ENCODE measurements around the gene SRSF12.
"Not testable (repeated sequence)": the region's sequence is repeated elsewhere in the genome, so short reads cannot be mapped to it uniquely, and the experiment has no call there.

Gene SRSF12

DNA sequence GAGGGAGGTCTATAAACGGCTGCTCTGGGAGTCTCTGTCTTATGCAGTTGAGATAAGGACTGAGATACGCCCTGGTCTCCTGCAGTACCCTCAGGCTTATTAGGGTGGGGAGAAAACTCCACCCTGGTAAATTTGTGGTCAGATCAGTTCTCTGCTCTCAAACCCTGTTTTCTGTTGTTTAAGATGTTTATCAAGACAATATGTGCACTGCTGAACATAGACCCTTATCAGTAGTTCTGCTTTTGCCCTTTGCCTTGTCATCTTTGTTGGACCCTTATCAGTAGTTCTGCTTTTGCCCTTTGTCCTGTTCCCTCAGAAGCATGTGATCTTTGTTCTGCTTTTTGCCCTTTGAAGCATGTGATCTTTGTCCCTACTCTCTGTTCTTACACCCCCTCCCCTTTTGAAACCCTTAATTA is 10.4 kb upstream of the SRSF12 start:
- not testable (repeated sequence) for DNase-seq (ENCODE audit: low read depth in 2 of 2)

DNA sequence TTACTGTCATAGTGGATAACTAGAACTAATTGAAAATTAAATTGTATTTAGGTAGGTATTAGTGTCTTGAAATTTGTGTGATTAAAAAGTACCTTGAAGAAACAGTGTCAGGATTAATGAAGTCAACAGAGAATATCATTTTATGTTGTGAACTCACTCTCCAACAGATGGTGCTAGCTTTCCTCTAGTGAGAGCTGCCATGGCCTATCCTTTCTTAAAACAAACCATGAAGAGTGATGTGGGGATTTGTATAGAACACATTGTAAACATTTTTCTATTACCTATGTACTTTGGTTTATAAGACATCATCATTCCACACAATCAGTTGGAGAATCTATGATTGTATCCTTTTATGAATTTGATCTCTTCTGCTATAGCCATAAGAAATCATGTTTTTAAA is 4.8 kb upstream of the SRSF12 start:
- no peak for DNase-seq (ENCODE audit: low read depth in 2 of 2)

DNA sequence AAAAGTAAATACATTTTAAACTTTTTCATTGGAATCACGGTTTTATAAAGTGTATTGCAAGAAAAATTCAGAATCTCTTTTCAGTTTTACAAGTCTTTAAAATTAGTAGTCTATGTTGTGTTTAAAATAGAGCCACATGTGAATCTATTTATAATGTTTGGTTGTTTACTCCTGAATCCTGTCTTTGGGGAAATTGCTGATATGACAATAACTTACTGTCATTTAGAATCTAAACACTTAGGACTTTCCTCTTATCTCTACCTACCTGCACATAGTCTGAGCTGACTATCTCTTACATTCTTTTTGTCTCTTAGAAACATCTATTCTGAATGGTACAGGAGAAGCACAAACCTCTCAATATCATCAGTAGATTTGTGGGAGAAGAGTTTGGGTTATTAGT is 4.1 kb upstream of the SRSF12 start:
- DNase-seq (ENCODE audit: low read depth in 2 of 2) = no peak

DNA sequence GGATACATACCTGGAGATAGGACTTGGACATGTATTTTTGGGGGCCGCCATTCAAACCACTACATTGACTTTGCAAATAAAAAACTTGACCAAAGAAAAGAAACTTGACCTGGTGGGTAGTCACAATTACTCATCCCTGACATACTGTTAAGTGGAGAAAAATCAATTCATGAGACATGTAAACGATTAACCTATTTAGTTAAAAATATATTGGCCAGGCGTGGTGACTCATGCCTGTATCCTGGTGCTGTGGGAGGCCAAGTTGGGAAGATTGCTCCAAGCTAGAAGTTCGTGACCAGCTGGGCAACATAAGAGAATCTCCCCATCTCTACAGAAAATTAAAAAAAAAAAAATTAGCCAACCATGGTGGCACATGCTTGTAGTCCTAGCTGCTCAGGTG is 2.5 kb upstream of the SRSF12 start:
- no peak for DNase-seq (ENCODE audit: low read depth in 2 of 2)

DNA sequence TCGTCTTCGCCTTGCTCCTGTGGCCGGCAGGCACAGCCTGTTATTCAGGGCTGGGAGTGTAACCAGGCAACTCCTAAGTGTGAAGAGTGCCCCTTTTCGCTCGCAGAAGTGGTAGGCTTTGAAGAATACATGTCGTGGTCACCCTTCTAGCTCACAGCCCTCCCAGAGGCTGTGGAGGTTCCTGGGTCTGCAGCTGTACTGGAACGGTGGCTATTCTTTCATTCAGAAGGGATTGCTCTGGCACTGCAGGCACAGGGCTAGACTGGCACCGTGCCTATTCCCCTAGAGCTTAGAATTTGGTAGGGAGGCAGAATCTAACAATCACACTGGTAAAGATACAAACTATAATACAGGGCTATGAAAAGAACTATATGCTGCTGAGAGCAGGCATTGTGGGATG is 1.1 kb upstream of the SRSF12 start:
- no peak for DNase-seq (ENCODE audit: low read depth in 2 of 2)

DNA sequence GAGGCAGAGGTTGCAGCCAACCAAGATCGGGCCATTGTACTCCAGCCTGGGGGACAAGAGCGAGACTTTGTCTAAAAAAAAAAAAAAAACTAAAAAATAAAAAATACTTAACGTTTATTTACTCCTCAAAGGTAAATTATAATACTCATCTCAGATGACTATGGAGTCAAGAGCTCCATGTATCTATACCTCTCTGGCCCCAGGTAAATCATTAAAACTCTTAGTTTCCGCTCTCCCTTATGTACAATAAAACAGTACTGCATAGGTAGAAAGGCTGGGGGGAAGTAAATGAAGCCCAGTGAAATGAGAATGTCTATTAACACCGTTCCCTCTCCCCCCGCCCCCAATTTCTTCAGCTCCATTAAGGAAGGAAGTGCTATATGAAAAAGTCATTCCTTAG is 1.2 kb downstream of the SRSF12 start:
- no peak for DNase-seq (ENCODE audit: low read depth in 2 of 2)

DNA sequence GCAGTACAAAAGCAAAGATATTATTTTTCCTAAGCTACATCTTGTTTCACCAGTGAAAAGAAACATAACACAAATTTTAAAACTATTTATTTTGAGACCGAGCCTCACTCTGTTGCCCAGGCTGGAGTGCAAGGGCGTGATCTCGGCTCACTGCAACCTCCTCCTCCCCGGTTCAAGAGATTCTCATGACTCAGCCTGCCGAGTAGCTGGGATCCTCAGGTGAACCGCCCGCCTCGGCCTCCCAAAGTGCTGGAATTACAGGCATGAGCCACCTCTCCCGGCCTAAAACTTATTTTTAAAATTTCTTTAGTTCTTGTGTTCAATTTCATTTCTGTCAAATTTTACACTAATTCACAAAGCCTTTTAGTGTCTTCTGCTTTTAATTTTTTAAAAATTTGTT is 5.9 kb downstream of the SRSF12 start:
- no peak for DNase-seq (ENCODE audit: low read depth in 2 of 2)

DNA sequence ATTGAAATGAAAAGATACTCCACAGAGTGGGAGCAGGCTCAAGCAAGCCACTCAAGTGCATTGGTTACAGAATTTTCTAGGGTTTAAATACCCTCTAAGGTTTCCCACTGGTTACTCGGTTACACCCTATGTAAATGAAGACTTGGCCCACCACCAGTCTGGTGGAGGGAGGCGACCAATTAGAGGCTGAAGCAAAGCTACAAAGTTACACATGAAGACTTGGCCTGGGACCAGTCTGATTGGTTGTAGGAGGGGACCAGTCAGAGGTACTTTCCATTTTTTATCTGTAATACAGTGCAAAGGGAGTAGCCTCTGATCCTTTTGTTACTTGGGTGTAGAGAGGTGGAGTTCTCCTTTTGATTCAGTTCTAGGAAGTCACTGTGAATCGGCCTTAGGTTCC is 7.6 kb downstream of the SRSF12 start:
- DNase-seq (ENCODE audit: low read depth in 2 of 2) = no peak

DNA sequence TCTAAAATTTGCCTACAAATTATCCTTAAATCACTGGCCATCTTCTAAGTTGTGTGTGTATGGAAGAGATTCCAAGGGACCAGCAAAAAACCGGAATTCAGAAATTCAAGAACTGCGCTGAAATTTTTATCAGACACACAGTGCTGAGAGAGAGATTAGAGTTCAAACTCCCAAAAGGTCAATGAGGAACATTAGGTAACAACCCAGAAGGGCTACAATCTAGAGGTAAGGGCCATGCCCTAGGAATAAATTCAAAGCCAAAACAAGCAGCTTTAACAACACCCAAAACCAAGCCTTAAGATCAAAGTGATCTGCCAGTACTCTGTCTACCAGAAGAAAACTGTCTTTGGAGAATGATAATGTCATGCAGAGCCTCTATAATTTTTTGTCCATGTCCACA is 17.8 kb downstream of the SRSF12 start:
- DNase-seq (ENCODE audit: low read depth in 2 of 2) = no peak

DNA sequence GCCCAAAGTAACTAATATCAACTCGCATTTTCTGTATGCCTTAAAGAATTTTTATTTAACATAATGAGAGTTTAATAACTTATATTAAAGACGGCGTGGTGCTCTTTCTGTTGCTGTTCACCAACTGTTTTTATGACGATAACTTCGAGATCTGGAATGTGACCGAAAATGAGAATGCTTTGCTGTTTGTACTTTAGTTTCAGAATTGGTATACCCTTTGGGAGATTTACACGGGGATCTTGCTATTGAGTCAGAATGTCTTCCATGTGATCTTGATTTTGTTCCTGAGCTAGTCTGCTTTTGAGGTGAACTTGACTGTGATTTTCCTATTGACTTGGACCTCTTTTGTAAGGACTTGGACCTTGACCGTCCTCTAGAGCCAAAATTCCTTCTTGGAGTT is 19.4 kb downstream of the SRSF12 start:
- DNase-seq (ENCODE audit: low read depth in 2 of 2) = no peak

DNA sequence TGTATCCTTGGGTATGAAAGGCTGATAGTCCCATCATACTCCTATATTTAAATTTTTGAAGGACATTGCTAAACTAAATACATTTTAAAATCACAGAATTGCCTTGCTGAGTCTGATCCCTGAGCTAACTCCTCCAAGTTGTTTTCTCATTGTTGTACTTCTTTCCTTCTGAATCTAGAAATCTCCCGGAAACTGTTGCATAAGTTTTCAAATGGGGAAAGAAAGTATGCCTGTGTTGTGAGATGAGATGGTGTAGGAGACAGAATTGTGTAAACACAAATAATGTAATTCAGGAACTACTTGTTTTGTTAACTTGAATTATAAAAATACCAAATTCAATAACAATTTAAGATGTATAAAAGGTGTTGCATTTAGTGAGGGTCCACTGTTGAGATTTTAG is 30.0 kb downstream of the SRSF12 start:
- DNase-seq (ENCODE audit: low read depth in 2 of 2) = no peak

DNA sequence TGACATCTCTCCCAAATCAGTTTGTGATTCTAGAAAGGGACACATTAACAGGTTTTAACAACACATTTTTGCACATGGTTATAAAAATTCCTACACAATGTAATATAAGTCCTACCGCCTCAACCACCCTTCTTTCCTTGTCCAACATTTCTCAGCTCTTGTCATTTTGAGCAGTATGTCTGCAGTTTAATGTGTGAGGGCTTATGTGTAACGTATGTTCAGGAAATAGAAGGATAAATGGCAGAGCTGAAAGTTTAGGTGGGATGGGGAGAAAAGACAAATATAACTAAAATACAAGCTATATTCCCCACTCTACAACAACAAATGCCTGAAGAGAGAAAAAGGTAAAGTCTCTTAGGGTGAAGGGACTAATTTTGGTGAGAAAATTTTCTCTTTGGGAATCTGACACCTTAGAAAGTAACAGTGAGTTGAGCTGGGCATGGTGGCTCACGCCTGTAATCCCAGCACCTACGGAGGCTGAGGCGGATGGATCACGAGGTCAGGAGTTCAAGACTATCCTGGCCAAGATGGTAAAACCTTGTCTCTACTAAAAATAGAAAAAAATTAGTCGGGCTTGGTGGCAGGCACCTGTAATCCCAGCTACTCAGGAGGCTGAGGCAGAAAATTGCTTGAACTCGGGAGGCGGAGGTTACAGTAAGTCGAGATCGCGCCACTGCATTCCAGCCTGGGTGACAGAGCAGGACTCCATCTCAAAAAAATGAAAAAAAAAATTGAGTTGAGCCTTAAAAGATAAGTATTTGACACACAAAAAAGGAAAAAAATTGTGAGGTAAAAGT is 32.3 kb downstream of the SRSF12 start:
- DNase-seq (ENCODE audit: low read depth in 2 of 2) = no peak

DNA sequence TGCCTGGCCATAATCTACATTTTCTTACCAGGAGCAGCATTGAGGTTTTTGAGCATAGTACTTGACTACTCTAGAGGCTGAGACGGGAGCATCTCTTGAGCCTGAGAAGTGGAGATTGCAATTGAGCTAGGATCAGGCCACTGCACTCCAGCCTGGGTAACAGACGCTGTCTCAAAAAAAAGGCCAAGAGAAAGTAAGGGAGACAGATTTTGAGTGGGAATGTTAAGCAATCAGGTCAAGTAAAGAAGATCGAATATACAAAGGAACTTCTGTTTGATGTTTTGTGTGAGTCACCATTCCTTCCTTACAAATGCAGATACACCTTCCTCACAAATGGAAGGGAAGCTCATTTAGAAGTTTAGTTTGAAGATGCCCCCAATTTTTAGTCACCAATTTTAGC is 32.9 kb downstream of the SRSF12 start:
- DNase-seq (ENCODE audit: low read depth in 2 of 2) = no peak

DNA sequence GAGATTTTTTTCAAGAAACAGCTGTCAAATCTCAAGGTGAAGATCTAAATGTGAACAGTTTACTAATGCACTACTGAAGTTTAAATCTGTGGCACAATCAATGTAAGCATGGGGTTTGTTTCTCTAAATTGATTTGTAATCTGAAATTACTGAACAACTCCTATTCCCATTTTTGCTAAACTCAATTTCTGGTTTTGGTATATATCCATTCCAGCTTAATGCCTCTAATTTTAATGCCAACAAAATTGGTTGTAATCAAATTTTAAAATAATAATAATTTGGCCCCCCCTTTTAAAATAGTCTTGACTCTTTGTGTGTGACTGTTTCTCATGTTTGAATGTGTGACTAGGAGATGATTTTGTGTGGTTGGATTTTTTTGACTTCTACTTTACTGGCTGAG is 33.3 kb downstream of the SRSF12 start:
- no peak for DNase-seq (ENCODE audit: low read depth in 2 of 2)

DNA sequence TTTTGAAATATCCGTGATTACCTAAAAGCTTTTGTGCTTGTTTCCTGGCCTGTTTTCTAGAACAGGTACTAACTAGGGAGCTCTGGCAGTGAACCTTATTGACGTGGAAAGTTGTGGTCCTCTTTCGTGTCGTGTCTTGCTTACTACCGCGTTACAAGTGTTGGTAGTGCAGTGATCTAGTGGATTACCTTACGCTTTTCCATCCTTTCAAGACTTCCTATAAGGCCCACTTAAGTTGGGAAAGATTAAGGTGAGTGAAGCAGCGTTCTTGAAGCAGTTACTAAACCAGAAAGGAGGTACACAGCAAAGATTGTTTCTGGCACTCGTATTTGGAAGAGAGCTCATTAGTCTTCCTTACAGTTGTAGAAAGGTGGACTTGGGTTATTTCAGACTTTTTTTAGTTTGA is 35.4 kb downstream of the SRSF12 start:
- no peak for DNase-seq (ENCODE audit: low read depth in 2 of 2)

DNA sequence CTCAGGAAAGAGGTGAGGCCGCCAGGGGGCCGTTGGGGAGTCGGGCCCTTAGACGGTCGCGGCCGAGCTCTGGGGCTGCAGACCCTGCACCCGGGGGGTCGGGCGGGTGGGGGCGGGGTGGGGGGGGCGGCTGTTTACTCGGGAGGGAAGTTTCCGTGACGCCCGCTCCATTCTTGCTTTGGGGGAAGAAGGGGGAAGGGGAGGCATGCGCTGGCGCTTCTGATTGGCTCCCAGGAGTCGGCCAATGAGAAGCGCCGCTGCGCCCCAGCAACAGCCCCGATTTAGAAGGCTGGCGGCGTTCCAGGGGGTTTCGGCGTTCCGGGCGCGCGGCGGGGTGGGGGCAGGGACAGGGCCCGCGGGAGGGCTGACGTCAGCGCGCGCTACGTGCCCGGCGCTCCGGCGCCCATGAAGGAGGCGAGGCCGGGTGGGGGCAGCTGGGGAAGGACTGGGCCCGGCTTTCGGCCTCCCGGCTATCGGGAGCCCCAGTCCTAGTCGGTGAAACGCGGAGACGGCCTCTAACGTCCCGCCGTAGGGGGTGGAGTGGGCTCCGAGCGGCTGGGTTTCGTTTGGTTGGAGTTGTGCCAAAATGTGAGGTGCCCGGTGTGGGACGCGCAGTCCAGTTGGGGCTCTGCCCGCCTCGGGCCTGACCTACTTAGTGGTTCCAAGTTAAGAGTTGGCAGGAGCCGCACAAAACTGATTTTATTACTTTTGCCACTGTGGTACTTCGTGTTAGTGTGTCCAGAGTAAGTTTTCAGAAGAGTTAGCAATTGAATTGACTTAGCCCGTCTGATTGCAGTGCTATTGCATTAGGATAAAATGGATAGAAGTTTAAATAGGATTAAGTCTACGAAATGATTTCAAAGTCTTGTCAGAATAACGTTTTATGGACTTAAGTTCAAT is 36.2 kb downstream of the SRSF12 start:
- DNase-seq (ENCODE audit: low read depth in 2 of 2) = peak; percentile 97 to 99

DNA sequence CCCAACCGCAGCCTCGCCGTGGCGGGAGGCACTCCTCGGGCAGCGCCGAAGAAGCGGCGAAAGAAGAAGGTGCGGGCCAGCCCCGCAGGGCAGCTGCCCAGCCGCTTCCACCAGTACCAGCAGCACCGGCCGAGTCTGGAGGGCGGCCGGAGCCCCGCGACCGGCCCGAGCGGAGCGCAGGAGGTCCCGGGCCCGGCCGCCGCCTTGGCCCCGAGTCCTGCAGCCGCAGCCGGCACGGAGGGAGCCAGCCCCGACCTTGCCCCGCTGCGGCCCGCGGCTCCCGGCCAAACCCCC is 36.8 kb downstream of the SRSF12 start:
- DNase-seq (ENCODE audit: low read depth in 2 of 2) = no peak

DNA sequence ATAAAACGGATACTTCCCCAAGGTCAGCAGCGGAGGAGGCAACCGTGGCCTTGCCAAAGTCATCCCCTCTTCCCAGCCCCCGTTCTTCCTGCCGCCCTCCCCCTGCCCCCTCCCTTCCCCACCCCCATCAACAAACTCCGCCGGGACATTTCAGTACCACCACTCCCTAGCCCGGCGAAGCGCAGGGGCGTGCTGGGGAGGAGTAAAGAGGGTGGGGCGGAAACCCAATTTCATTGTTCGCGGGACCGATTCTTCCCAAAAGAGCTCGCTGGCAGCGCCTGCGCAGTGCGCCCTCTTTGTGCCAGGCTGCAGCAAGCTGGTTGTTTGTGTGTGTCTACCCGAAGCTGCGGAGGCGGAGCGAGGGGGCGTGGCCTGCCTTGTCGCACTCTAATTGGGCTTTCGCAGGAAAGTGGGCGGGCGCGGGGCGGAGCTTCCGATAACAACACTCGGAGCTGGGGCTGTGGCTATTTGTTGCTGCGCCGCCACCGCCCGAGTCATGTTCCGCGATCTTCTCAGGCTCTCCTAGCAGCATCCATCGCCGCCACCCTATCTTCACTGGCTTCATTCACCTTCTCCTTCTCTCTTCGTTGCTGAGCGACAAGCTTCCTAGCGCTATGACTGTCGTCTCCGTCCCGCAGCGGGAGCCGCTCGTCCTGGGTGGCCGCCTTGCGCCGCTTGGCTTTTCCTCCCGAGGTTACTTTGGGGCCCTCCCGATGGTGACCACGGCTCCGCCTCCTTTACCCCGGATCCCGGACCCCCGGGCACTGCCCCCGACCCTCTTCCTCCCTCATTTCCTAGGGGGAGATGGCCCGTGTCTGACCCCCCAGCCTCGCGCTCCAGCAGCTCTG is 37.4 kb downstream of the SRSF12 start, which contains the start of gene PNRC1:
Gene PNRC1, plus strand, starts transcription at position 471 of the 848 bp plus-strand sequence. Its CDS starts 144 bp downstream, at position 615.
- peak; percentile 100 for DNase-seq (ENCODE audit: low read depth in 2 of 2)

DNA sequence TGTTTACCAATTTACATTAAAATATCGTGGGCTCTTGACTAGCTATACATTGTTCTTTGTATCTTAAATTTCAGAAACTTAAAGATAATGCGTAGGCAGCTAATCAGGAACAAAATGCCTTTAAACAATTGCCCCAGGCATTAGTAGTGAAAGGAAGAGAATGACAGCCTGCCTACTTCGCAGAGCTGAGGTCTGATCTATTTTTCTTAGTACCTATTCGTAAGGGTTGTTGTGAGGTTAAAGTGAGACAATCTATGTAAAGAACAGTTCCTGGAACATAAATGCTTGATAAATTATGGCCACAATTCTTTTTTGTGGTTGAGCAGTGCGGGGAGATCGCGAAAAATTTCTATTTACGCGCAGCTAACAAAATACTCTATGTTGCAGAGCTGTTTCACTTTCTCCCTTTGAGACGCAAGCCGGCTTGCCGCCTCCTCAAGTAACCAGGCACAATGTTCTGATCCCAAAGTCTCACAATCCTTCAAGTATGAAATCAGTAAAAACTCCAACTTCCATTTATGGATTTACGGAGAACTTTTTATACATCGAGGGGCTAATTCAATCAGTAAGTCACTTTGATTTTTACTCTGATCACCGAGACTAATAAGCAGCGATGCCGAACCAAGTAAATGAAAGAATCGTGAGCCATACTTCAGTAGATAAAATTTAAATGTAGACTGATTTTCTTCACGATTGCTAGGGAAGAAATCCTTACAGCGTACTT is 38.2 kb downstream of the SRSF12 start:
- peak; percentile 24 to 30 for DNase-seq (ENCODE audit: low read depth in 2 of 2)

DNA sequence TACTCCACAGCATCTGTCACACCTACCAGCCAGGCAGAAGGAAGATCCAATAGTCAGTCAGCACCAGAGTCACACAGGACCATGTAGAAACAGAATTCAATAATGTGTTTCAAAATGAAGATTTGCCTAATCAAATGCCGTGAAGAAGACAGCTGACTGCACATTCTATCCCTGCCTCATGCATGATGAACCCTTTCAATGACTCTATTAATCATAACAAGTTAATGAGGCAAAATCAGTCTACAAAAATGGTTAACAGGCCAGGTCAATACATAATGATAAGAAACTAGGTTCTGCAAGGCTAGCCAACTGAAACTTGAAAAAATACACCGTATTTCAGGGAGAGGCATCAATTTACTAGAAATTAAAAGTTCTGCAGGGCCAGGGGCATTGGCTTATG is 44.0 kb downstream of the SRSF12 start:
- DNase-seq (ENCODE audit: low read depth in 2 of 2) = no peak

DNA sequence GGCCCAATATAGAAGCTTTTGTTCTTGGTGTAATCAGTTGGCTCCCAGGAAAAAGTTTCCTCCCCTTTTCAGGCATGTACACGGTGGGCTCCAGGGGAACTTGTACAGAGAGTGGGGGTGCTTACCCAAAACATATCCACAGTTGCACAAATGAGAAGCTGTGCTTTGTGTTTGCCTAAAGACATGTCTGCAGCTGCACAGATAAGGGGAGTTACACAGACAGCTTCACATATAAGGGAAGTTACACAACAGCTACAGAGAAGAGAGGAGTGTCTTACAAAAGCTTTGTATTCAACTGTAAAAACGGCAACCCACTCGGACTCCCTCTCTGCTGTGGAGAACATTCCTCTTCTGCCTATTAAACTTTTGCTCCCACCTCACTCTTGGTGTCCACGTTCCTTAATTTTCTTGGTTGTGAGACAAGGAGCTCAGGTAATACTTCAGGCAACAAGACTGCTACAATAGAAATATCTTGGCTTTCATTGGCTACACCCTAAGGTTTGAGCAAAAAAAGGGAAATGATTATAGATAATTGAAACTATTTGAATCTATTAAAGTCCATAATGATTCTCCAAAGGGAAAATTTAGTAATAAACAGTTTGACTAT is 44.8 kb downstream of the SRSF12 start:
- no peak for DNase-seq (ENCODE audit: low read depth in 2 of 2)
